HepG2 (cell line): ENCODE results near the gene PLXND1. TPM values are rescaled to one million over a fixed set of nuclear protein-coding genes. Genes with fewer than 3 reads are reported as not detected.

Experiments used
- CCDC6 ChIP-seq: sonication (generic); formaldehyde crosslinking; IDR thresholded peaks from 2 replicates; pipeline ENCODE4 v1.8.1; 2022; ENCODE audit warnings: mild to moderate bottlenecking, missing genetic modification reagents, moderate library complexity
- CERS6 ChIP-seq: sonication (generic); formaldehyde crosslinking; IDR thresholded peaks from 2 replicates; pipeline ENCODE4 v1.5.0; 2020; ENCODE audit warnings: missing genetic modification reagents
- DNMT3B ChIP-seq: conservative IDR thresholded peaks from 2 replicates; pipeline ENCODE4 v1.6.1; 2016; ENCODE audit warnings: missing biosample characterization, control low read depth
- GPBP1L1 ChIP-seq: sonication (generic); formaldehyde crosslinking; IDR thresholded peaks from 2 replicates; pipeline ENCODE4 v1.5.0; 2020; ENCODE audit warnings: mild to moderate bottlenecking, missing genetic modification reagents
- HOXA3 ChIP-seq: sonication (generic); formaldehyde crosslinking; IDR thresholded peaks from 2 replicates; pipeline ENCODE4 v1.5.0; 2020; ENCODE audit warnings: missing genetic modification reagents
- NONO ChIP-seq, 2 experiments: fragments of 450-650 bp in 1 of 2; sonication (generic) in 1 of 2; formaldehyde crosslinking in 1 of 2; IDR thresholded peaks in 1 of 2; conservative IDR thresholded peaks in 1 of 2; 2 replicates each; pipeline versions ENCODE4 v1.6.1 to v1.8.0; 2017 to 2022; ENCODE audit warnings: mild to moderate bottlenecking in 1 of 2, missing genetic modification reagents in 1 of 2, moderate library complexity in 1 of 2
- PHF20 ChIP-seq: sonication (generic); formaldehyde crosslinking; IDR thresholded peaks from 2 replicates; pipeline ENCODE4 v1.5.0; 2020; ENCODE audit warnings: mild to moderate bottlenecking, missing genetic modification reagents
- PRDM10 ChIP-seq: sonication (generic); formaldehyde crosslinking; IDR thresholded peaks from 2 replicates; pipeline ENCODE4 v1.4.0; 2020; ENCODE audit warnings: low read depth, missing genetic modification reagents
- SNAI1 ChIP-seq: sonication (generic); formaldehyde crosslinking; IDR thresholded peaks from 2 replicates; pipeline ENCODE4 v1.5.0; 2020; ENCODE audit warnings: mild to moderate bottlenecking, missing genetic modification reagents, borderline replicate concordance
- SP140L ChIP-seq: sonication (generic); formaldehyde crosslinking; IDR thresholded peaks from 2 replicates; pipeline ENCODE4 v1.4.0; 2020; ENCODE audit warnings: missing genetic modification reagents, borderline replicate concordance
- ZFYVE20 ChIP-seq: sonication (generic); formaldehyde crosslinking; IDR thresholded peaks from 2 replicates; pipeline ENCODE4 v1.8.0; 2023; ENCODE audit warnings: low read depth, mild to moderate bottlenecking, moderate library complexity, missing genetic modification reagents, borderline replicate concordance
- ZNF18 ChIP-seq: sonication (generic); formaldehyde crosslinking; IDR thresholded peaks from 2 replicates; pipeline ENCODE4 v1.8.0; 2022; ENCODE audit warnings: mild to moderate bottlenecking, missing genetic modification reagents; ENCODE audit not compliant: insufficient replicate concordance
- ZNF281 ChIP-seq: sonication (generic); formaldehyde crosslinking; IDR thresholded peaks from 2 replicates; pipeline ENCODE4 v1.4.0; 2020; ENCODE audit warnings: missing genetic modification reagents, borderline replicate concordance
- polyA plus RNA-seq, 8 experiments: library from polyadenylated mRNA; depleted of rRNA in 3 of 8; stranded (reverse) in 7 of 8; unstranded in 1 of 8; fragments of >200 nt; fragmentation: Illumina TruSeq in 4 of 8; extraction: Trizol in 4 of 8; gene quantifications; 2 replicates each; pipeline versions ENCODE4 v1.2.1 to v1.2.3, GENCODE V29; 2011 to 2016; ENCODE audit warnings: low read depth in 4 of 8, missing spikeins in 1 of 8, mixed read lengths in 1 of 8; ENCODE audit not compliant: insufficient read depth in 1 of 8
- total RNA-seq, 5 experiments: library from RNA; depleted of rRNA; stranded (reverse); fragments of >200 nt; fragmentation: Illumina TruSeq; extraction: Trizol; gene quantifications; 2 replicates each; pipeline ENCODE4 v1.2.3, GENCODE V29; 2016; ENCODE audit warnings: low read depth in 1 of 5

PLXND1 gene
- total and polyA plus RNA-seq, 2 of the 13 experiments (the other 11 are each of a cell fraction or from before 2014, with no cell fraction given): 15.9 to 42.0 TPM

GRCh38 chr3:129596194-129597086 is 10.0 kb downstream of the PLXND1 start (continued):
- TF ChIP-seq PRDM10 (CRISPR knock-in tag): peak; percentile 17; the same call in 1 of the 2 replicates
- TF ChIP-seq ZNF281 (CRISPR knock-in tag): peak; percentile 63; the same call in 1 of the 2 replicates
- TF ChIP-seq NONO (IDR thresholded peaks at IDR 0.05): no peak
- TF ChIP-seq NONO (CRISPR knock-in tag; conservative IDR thresholded peaks at IDR 0.05): 0 out of 2 replicates have a peak, but pooled peaks have one; percentile 49
- TF ChIP-seq ZNF18 (CRISPR knock-in tag): peak; percentile 76
- no peak for TF ChIP-seq ZFYVE20 (CRISPR knock-in tag)
- no peak for TF ChIP-seq CERS6 (CRISPR knock-in tag)
- peak; percentile 11; the same call in 1 of the 2 replicates for TF ChIP-seq HOXA3 (CRISPR knock-in tag)
- TF ChIP-seq DNMT3B (CRISPR knock-in tag): peak; percentile 74; the same call in 1 of the 2 replicates
- no peak for TF ChIP-seq GPBP1L1
- peak; percentile 44; the same call in 1 of the 2 replicates for TF ChIP-seq PHF20
- 0 out of 2 replicates have a peak, but pooled peaks have one; percentile 2 for TF ChIP-seq CCDC6
- TF ChIP-seq SP140L: 0 out of 2 replicates have a peak, but pooled peaks have one; percentile 44
- TF ChIP-seq SNAI1 (CRISPR knock-in tag): no peak
